NT2/D1 (cell line): ENCODE data around the gene CPA1.

Experiments
- SUZ12 ChIP-seq: IDR thresholded peaks from 2 replicates; pipeline ENCODE4 v1.6.1; 2011; ENCODE audit not compliant: insufficient read length, insufficient read depth; ENCODE audit errors: extremely low read depth
- YY1 ChIP-seq: IDR thresholded peaks from 2 replicates; pipeline ENCODE4 v1.6.1; 2011; ENCODE audit not compliant: insufficient read length, insufficient read depth
- ZNF274 ChIP-seq: IDR thresholded peaks from 2 replicates; pipeline ENCODE4 v1.6.1; 2011; ENCODE audit warnings: mild to moderate bottlenecking, low read depth, low read length

DNA sequence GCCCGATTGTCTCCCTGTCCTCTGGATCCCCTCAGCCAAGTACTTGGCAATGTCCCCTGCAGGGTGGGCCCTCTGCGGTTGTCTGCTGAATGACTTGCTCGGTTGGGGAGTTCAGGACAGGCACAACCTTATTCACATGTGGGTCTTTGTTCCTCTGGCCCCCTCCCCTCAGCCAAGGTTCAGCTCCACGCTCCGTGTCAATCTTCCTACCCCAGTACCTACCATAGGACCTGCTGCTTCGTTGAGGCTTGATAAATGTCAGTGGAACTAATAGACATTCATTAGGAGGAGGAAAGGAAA, 28.6 kb upstream of the CPA1 start:
- no peak for TF ChIP-seq ZNF274
- TF ChIP-seq YY1: no peak
- TF ChIP-seq SUZ12: no peak
